DND-41 (cell line): ENCODE data around the gene LINGO3.

Experiments used
- CTCF ChIP-seq: IDR thresholded peaks from 2 replicates; pipeline ENCODE4 v1.5.1; 2012; ENCODE audit warnings: borderline replicate concordance, low read length, moderate library complexity, mild to moderate bottlenecking; ENCODE audit not compliant: poor library complexity, severe bottlenecking; ENCODE audit errors: extremely low read depth
- EZH2 ChIP-seq: IDR thresholded peaks from 3 replicates; pipeline ENCODE4 v1.6.1; 2012; ENCODE audit warnings: borderline replicate concordance, low read depth, mild to moderate bottlenecking, moderate library complexity, low read length, inconsistent platforms; ENCODE audit not compliant: severe bottlenecking

GRCh38 chr19:2306281-2306806 lies 1.6 kb downstream of the LINGO3 start:
- TF ChIP-seq CTCF (no peak), EZH2 (no peak)
